Measurements from ENCODE around the gene ECT2.
A peak's percentile ranks its signal among the peaks of the same experiment; 100 is the strongest.
"Not testable (repeated sequence)": the region's sequence is repeated elsewhere in the genome, so short reads cannot be mapped to it uniquely, and the experiment has no call there.

ECT2 gene

DNA sequence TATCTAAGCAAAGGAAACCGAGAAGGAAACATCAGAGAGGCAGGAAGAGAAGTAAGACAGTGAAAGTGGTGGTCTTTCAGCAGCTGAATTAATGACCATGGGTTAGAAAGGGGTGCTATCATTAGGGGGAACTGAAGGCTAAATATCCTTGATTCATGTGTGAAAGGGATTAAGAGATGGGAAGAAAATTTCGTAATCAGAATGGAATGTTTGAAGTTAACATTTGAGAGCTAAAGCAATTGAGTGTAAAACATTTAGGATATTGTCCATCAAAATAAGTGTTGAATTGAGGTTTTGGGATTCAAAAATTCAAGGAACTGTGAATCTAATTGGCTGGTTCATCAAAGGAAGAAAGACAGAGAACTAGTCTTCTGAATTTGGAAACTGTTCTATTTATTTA is 4.1 kb upstream of the ECT2 start:
- no peak for DNase-seq (ENCODE audit: low read depth in 2 of 2)

DNA sequence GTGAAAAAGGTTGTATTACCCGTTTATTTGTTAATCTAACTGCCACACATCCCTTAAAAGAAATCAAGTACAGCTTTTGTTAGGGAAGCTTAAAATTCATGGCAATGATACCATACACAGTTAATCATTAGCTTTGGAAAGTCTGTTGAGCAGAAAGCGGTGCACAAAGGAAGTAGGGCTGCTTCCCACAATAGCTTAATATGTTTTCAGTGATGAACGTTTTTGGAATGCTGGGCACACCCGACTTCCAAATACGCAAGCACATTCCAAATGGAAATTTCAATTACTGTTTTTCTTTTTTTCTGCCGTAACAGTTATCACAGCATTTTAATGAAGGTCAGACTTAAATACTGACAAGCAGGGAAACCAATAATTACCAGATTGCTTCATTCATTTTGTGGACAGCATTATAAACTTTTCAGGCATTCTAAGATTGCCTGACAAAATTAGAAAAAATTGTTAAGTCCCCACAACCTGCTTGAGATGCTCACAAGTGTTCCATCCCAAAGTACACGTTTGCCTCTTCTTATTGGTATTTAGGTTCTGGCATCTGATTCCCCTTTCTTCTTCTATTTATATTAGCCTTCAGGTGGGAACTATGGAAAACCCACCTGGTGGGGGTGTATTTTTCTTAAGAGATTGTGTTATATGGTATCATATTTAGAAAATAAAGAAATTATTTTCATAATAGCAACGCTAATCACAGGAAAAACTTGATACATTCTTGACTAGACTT is 1.1 kb upstream of the ECT2 start:
- DNase-seq (ENCODE audit: low read depth in 2 of 2): no peak

GRCh38 chr3:172750069-172750367 is 508 bp upstream of the ECT2 start:
- no peak for DNase-seq (ENCODE audit: low read depth in 2 of 2)

GRCh38 chr3:172751175-172751704 is 714 bp downstream of the ECT2 start:
- DNase-seq (ENCODE audit: low read depth in 2 of 2): peak in 1 of 2 donors; percentile 1

DNA sequence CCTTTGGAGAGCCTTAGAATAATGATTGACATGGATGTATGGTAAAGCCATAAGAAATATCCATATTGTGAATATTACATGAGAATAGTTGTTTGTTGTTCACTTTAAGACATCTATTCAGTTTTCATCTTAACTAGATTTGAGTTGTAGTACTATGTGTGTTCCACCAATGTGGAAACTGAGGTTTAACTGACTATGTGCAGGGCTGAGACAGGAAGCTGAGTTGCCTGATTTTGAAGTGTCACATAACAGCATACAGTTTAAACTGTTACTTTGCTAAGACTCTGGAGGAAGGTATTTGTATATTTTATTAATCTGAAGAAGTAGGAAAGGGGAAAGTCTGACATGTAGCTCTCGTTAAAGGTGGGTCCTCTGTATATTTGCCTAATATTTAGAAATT is 2.1 kb downstream of the ECT2 start:
- DNase-seq (ENCODE audit: low read depth in 2 of 2): no peak

- no peak for DNase-seq (ENCODE audit: low read depth in 2 of 2)
These were observed 2.6 kb downstream of the ECT2 start for GRCh38 chr3:172753125-172753524.

- not testable (repeated sequence) for DNase-seq (ENCODE audit: low read depth in 2 of 2)
These were observed 9.9 kb downstream of the ECT2 start for GRCh38 chr3:172760416-172760815.

GRCh38 chr3:172766241-172766640 is 15.7 kb downstream of the ECT2 start:
- DNase-seq (ENCODE audit: low read depth in 2 of 2): no peak

DNA sequence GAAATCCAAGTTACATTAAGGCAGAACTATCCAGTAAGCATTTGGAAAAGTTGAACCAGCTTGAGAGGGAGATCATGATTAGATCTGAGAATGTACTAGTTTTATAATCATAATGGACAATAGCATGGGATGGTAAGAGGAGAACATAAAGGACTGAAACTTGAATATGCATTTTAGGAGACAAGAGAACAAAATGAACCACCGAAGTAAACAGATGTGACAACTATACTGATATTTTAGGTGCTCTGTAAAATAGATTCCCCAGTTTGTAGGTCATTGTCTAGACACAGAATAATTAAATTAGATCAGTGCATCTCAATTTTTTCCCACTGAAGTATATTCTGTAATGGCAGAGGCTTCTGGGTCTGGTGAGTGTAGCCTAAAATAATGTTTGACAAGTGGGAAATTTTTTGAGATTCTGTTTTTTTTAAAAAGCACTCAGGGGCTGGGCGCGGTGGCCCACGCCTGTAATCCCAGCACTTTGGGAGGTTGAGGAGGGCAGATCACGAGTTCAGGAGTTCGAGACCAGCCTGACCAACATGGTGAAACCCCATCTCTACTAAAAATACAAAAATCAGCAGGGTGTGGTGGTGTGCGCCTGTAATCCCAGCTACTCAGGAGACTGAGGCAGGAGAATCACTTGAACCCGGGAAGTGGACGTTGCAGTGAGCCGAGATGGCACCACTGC is 16.3 kb downstream of the ECT2 start:
- DNase-seq (ENCODE audit: low read depth in 2 of 2): no peak

DNA sequence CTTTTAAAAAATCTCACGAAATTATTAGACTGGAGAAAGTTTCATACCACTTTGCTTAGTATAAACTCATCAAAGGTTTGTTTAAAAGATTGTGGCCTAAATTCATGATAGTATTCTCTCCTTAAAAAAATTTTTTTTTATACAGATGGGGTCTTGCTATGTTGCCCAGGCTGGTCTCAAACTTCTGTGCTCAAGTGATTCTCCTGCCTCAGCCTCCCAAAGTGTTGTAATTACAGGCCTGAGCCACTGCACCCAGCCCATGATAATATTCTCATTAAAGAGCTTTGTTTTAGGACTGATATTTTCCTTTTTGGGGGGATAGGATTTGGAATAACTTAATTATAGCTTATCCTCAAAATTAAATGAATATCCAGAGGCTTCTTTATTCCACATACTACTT is 19.9 kb downstream of the ECT2 start:
- no peak for DNase-seq (ENCODE audit: low read depth in 2 of 2)

DNA sequence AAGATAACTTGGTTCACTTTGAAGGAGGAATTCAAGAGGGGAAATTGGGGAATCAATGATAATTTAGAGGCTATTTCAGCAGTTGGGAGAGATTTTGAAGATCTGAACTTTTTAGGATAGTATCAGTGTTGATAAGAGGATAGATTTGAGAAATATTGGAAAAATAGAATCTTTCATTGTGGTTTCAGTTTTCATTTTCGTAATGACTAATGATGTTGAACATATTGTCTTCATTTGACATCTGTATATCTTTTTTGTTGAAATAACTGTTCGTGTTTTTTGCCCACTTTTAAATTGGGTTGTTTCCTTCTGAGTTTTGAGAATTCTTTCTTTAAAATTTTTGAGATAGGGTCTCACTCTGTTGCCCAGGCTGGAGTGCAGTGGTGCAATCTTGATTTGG is 21.1 kb downstream of the ECT2 start:
- no peak for DNase-seq (ENCODE audit: low read depth in 2 of 2)

- DNase-seq (ENCODE audit: low read depth in 2 of 2): no peak
These were observed 25.7 kb downstream of the ECT2 start for GRCh38 chr3:172776049-172776717.

DNA sequence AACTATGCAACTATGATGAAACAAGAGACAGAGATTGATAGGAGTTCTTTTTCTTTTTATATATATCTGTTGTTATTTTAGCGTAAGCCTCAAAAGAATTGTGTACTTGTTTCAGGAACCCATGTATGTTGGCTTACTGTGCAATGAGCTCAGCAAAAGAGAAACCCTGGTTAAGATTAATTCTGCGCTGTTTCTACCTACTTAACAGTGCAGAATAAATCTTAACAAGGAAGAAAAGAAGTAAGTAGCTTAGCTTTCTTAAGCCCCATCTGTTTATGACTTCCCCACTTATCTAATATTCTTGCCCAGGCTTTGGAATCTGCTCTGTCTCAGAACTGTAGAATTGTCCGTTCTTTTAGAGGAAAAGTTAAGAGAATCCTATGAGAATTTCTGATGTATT is 27.4 kb downstream of the ECT2 start:
- no peak for DNase-seq (ENCODE audit: low read depth in 2 of 2)

DNA sequence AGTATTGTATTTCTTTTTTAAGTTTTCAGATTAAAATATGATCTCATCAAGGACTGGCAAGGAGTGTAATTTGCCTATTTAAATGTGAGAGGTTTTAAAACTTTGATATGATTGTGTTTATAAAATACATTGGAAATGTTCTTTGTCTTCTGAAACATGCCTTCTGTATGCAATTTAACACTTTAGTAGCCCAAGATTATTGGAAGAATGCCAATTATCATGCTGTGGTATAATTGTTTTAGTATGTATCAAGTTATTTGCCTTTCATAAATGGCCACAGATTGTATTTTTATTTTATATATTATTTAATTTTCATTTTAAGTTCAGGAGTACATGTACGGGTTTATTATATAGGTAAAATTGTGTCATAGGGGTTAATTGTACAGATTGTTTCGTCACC is 31.7 kb downstream of the ECT2 start:
- no peak for DNase-seq (ENCODE audit: low read depth in 2 of 2)

DNA sequence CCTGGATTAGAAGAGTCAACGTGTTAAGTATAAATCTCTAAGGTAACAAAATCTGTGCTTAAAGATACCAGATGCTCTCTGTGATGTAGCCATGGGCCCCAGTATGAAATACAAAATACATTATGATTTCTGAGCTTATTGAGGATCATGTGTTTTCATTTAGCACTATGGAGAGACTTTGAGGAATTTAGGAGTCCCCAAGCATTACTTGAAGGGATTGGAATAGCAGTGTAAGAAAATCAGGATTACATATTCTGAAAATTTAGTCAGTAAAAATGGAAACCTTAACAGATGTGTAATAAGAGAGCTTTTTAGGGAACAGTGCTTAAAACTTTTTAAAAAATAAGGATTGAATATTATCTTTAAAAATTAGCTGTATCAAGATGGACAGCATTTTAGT is 35.5 kb downstream of the ECT2 start:
- DNase-seq (ENCODE audit: low read depth in 2 of 2): no peak

DNA sequence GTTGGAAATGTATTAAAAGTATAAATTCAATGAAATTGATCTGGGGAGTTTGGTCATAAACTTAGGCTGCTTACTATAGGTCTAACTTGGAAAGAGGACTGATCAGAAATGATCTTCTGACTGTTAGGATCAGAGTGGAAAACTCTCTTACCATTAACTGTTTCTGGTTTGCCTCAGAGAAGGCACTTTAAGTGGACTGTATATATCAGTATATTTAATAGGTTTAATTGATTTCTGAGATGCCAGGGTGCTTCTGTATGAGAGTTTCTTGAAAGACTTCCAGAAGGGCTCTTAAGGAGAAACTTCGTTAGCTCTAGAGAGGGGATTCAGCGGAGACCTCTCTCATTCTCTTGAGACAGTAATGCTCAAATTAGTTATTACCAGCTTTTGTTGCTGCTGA is 36.5 kb downstream of the ECT2 start:
- no peak for DNase-seq (ENCODE audit: low read depth in 2 of 2)

- DNase-seq (ENCODE audit: low read depth in 2 of 2): no peak
These were observed 37.2 kb downstream of the ECT2 start for GRCh38 chr3:172787746-172788145.

GRCh38 chr3:172799246-172799645 is 48.7 kb downstream of the ECT2 start:
- DNase-seq (ENCODE audit: low read depth in 2 of 2): no peak

- DNase-seq (ENCODE audit: low read depth in 2 of 2): no peak
These were observed 49.6 kb downstream of the ECT2 start for GRCh38 chr3:172800156-172800555.

GRCh38 chr3:172803489-172803888 is 53.0 kb downstream of the ECT2 start:
- no peak for DNase-seq (ENCODE audit: low read depth in 2 of 2)

DNA sequence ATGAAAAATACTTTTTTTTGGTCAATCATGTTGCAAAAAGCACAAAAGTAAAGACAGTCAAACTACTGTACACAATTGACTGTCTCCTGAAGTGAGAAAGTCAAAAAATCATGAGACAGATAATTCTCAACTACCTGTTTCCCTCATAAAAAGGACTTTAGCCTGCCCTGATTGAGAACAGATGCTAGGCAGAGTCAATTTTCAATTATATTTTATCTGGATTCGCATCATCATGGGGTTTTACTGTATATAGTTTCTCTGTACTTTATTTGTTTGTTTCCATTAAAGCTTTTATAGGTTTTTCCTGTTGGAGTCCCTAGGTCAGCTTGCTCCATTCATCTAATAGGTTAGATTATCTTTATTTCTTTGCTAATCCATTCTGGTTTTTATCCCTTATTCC is 53.8 kb downstream of the ECT2 start:
- no peak for DNase-seq (ENCODE audit: low read depth in 2 of 2)

DNA sequence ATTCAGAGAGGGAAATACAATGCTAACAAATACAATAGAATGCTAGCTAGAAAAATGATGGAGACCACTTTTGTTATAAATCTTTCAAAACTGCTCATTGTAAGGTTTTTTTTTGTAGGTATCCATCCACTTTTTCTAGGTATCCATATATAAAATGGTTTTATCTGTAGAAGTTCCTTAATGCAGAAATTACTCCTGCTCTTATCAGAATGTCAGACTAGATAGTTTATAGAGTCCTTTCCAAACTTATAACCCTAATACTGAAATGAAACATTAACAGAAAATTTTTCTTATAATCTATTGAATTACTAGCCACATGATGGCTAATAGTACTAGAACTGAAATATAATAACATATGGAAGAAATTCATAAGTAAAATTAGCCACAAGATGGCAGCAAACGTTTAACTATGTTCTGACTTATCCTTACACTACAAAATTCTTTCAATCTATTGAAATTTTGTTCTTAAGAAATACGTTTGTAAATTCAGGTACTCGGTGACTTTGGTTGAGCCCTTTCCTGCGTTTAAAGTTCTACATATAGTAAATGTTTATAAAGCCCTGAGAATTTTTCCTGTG is 58.5 kb downstream of the ECT2 start:
- DNase-seq (ENCODE audit: low read depth in 2 of 2): no peak

DNA sequence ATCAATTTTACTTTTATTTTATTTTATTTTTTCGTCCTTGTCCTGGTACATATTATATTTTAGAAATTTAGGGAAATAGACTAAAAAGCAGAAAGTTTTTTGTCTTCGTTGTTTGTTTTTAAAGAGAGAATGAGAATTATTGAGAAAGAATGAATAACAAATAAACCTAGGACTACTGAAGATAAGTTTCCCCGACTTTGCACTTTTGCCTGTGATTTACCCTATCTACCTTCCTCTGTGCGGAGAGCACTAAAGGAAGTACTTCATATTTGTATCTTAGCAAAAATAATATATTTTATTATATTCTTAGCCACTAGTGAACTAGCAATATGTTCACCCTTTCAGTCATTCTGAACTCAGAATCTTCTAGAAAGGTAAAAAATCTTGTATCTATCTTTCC is 60.6 kb downstream of the ECT2 start:
- DNase-seq (ENCODE audit: low read depth in 2 of 2): no peak
